Heart left ventricle (tissue), 16 donors: Measurements from ENCODE around the gene PHACTR1. TPM values are rescaled to one million over a fixed set of nuclear protein-coding genes. Genes with fewer than 3 reads are reported as not detected.
A peak's percentile ranks its signal among the peaks of the same experiment; 100 is the strongest.

Source experiments
- ATAC-seq, 4 donors: fragments of 200-7000 bp; cut with Tn5 transposase; one replicate each; pipeline ENCODE4 v1.9.1; 2020 to 2022; ENCODE audit warnings: moderate library complexity in 4 of 4, mild to moderate bottlenecking in 3 of 4, moderate number of reproducible peaks in 1 of 4
- DNase-seq, 5 donors: peaks; one replicate each; pipeline ENCODE4 v3.0.0-alpha.2; 2020
- H3K27ac ChIP-seq, 12 donors: fragments of 200-600 bp; sonication (generic) in 4 of 12; one replicate each; pipeline versions ENCODE4 v1.5.0 to v1.8.0; 2016 to 2022; ENCODE audit warnings: mild to moderate bottlenecking in 2 of 12
- H3K27me3 ChIP-seq, 9 donors: fragments of 200-600 bp; sonication (generic) in 2 of 9; one replicate each; pipeline versions ENCODE4 v1.5.1 to v1.8.0; 2016 to 2022; ENCODE audit warnings: mild to moderate bottlenecking in 3 of 9
- H3K36me3 ChIP-seq, 9 donors: fragments of 200-600 bp; sonication (generic) in 2 of 9; one replicate each; pipeline versions ENCODE4 v1.5.0 to v1.8.0; 2018 to 2022; ENCODE audit warnings: mild to moderate bottlenecking in 2 of 9
- H3K4me1 ChIP-seq, 12 donors: fragments of 200-600 bp; sonication (generic) in 4 of 12; one replicate each; pipeline versions ENCODE4 v1.5.0 to v1.8.0; 2016 to 2022; ENCODE audit warnings: mild to moderate bottlenecking in 3 of 12
- H3K4me3 ChIP-seq, 12 donors: fragments of 200-600 bp; sonication (generic) in 4 of 12; one replicate each; pipeline versions ENCODE4 v1.5.0 to v1.8.0; 2017 to 2022; ENCODE audit warnings: mild to moderate bottlenecking in 9 of 12, moderate library complexity in 4 of 12
- H3K9me3 ChIP-seq, 12 donors: fragments of 200-600 bp; sonication (generic) in 4 of 12; one replicate each; pipeline versions ENCODE4 v1.5.0 to v1.8.0; 2016 to 2022; ENCODE audit warnings: mild to moderate bottlenecking in 1 of 12
- CTCF ChIP-seq, 12 donors: fragments of 200-600 bp; sonication (generic) in 4 of 12; IDR thresholded peaks; one replicate each; pipeline versions ENCODE4 v1.5.0 to v1.8.0; 2018 to 2022; ENCODE audit warnings: antibody characterized with exemption in 12 of 12, mild to moderate bottlenecking in 5 of 12
- POLR2A ChIP-seq, 2 donors: fragments of 450-650 bp; IDR thresholded peaks; one replicate each; pipeline ENCODE4 v1.6.1; 2017; ENCODE audit warnings: antibody characterized with exemption in 2 of 2, mild to moderate bottlenecking in 2 of 2, moderate library complexity in 2 of 2
- WGBS, 4 donors: extraction: QIAGEN DNeasy Blood & Tissue Kit in 2 of 4; methylation state at CpG; one replicate each; pipeline versions ENCODE4 v1.1.5 to v1.1.7; 2013 to 2018; 5-methylcytosine and 5-hydroxymethylcytosine counted together
- intact Hi-C, 10 donors: fragments of 100-400 bp; cut with DNase I; formaldehyde crosslinking; loops; one replicate each; pipeline versions ENCODE4 v1.11.1 to v1.14.2; 2022
- polyA plus RNA-seq, 2 donors: library from polyadenylated mRNA; stranded (reverse); fragments of 200-250 nt; gene quantifications; one replicate each; pipeline ENCODE4 v1.2.3, GENCODE V29; 2013
- total RNA-seq, 9 donors: library from RNA; depleted of rRNA in 2 of 9; stranded (reverse); fragments of >200 nt in 2 of 9; fragmentation: NEBNext Ultra II Directional in 3 of 9; extraction: Animal tissue kit (Norgen Biotek cat#: 25700) in 3 of 9; gene quantifications; one replicate each; pipeline versions ENCODE4 v1.1.0 to v1.2.4, GENCODE V29; 2016 to 2023
- donor health status: ischemic (EF 13 %, LVEDD 7.1; RV severe dilation, severe dysfunction).
- donor health status: healthy with polysubstance abuse.
- donor health status: DM: no; HTN: yes; CAD: no.
- donor health status: DM: no; HTN: no; CAD: no.
- donor health status: ischemic (EF 25% LVEDD 6.9; RV normal size, moderate dysfunction).
- donor health status: ischemic (EF 25% LVEDD 5.7; RV mildly dilated, moderate dysfunction).
- donor health status: healthy.
- donor health status: DM: yes; HTN: yes; CAD: no.
- donor health status: ischemic (EF 35%, LVEDD 5.7; RV mildly dilated, moderate dysfunction).
- donor health status: nonischemic (EF 11% LVEDD 7.7; RV severe dilation, severe dysfunction).
- donor health status: DM: yes; HTN: yes; CAD: no.
- donor health status: PGD.
- donor health status: ischemic (EF 29% LVEDD 5.4; RV normal size, mild dysfunction).
- donor health status: nonischemic (EF 23%, LVEDD 6.1; RV moderate dilation, normal function).

PHACTR1 gene
- total and polyA plus RNA-seq, 11 donors = 21.2 to 238 (median 87.4) TPM

GRCh38 chr6:13259393-13259792 lies 542.8 kb downstream of the PHACTR1 start:
- no peak for DNase-seq
- no peak for ATAC-seq
- Histone ChIP-seq H3K4me3 (no peak overlapping the region), H3K4me1 (peaks cover 0 to 42% (median 1%) of the 10 kb centered on the region in 12 donors), H3K27me3 (no peaks in the 10 kb centered on the region), H3K36me3 (peaks cover 0 to 3% (median 0%) of the 10 kb centered on the region in 9 donors), H3K27ac (no peak overlapping the region), H3K9me3 (peaks cover 0 to 12% (median 0%) of the 10 kb centered on the region in 12 donors)
- WGBS, 4 donors = 79 to 86% (median 82%) methylated on average over 3 of the region's 3 CpGs
- intact Hi-C loops = no loop called here
- no peak for TF ChIP-seq POLR2A (IDR thresholded peaks at IDR 0.05)
- TF ChIP-seq CTCF (IDR thresholded peaks at IDR 0.05) = no peak

- Histone ChIP-seq H3K36me3 (peaks cover 0 to 3% (median 0%) of the 10 kb centered on the region in 9 donors), H3K27ac (no peak overlapping the region), H3K27me3 (no peaks in the 10 kb centered on the region), H3K9me3 (peaks cover 0 to 12% (median 0%) of the 10 kb centered on the region in 12 donors), H3K4me3 (no peak overlapping the region), H3K4me1 (peaks cover 0 to 42% (median 1%) of the 10 kb centered on the region in 12 donors)
- ATAC-seq = no peak
- intact Hi-C loops = no loop called here
- DNase-seq = no peak
- TF ChIP-seq CTCF (IDR thresholded peaks at IDR 0.05) (no peak), POLR2A (IDR thresholded peaks at IDR 0.05) (no peak)
- 79 to 93% (median 91%) methylated on average over 7 of the region's 7 CpGs for whole genome bisulfite sequencing, 4 donors
Measured at GRCh38 chr6:13260101-13260598, 543.6 kb downstream of the PHACTR1 start.

GRCh38 chr6:13260831-13261230 lies 544.3 kb downstream of the PHACTR1 start:
- 78 to 88% (median 81%) methylated on average over 5 of the region's 5 CpGs for WGBS, 4 donors
- Histone ChIP-seq H3K36me3 (peaks cover 0 to 3% (median 0%) of the 10 kb centered on the region in 9 donors), H3K4me1 (peaks cover 0 to 39% (median 1%) of the 10 kb centered on the region in 12 donors), H3K27me3 (no peaks in the 10 kb centered on the region), H3K9me3 (peaks cover 0 to 8% (median 0%) of the 10 kb centered on the region in 12 donors), H3K4me3 (no peak overlapping the region), H3K27ac (no peak overlapping the region)
- no peak for DNase-seq
- intact Hi-C loops = no loop called here
- TF ChIP-seq POLR2A (IDR thresholded peaks at IDR 0.05) (no peak), CTCF (IDR thresholded peaks at IDR 0.05) (no peak)
- ATAC-seq = no peak

GRCh38 chr6:13261464-13261994 lies 545.0 kb downstream of the PHACTR1 start:
- no peaks in the 10 kb centered on the region for H3K27me3 ChIP-seq
- peaks cover 0 to 1% (median 0%) of the 10 kb centered on the region in 12 donors for H3K9me3 ChIP-seq
- peaks cover 0 to 33% (median 1%) of the 10 kb centered on the region in 12 donors for H3K4me1 ChIP-seq
- no peak for TF ChIP-seq POLR2A (IDR thresholded peaks at IDR 0.05)
- TF ChIP-seq CTCF (IDR thresholded peaks at IDR 0.05) = no peak
- intact Hi-C loops = no loop called here
- peaks cover 0 to 4% (median 0%) of the 10 kb centered on the region in 9 donors for H3K36me3 ChIP-seq
- H3K27ac ChIP-seq = peak overlapping the region in 1 of 12 donors; percentile 50
- DNase-seq (no peak), ATAC-seq (peak in 3 of 4 donors; percentile 12 to 67 (median 57))
- no peak overlapping the region for H3K4me3 ChIP-seq
- WGBS, 4 donors = 50 to 76% (median 57%) methylated on average over 1 of the region's 1 CpG
